Upper lobe of left lung (tissue), 6 donors: ENCODE measurements around the gene MYRF. TPM values are rescaled to one million over a fixed set of nuclear protein-coding genes. Genes with fewer than 3 reads are reported as not detected.

ENCODE experiments used
- ATAC-seq, 2 donors: fragments of 200-7000 bp; cut with Tn5 transposase; one replicate each; pipeline ENCODE4 v1.9.1; 2022; ENCODE audit warnings: mild to moderate bottlenecking in 2 of 2, moderate library complexity in 2 of 2; ENCODE audit not compliant: low FRiP score in 2 of 2
- DNase-seq, 2 donors: peaks; one replicate each; pipeline ENCODE4 v3.0.0-alpha.2; 2019 to 2020
- H3K27ac ChIP-seq, 4 donors: fragments of 200-600 bp; sonication (generic); one replicate each; pipeline ENCODE4 v1.5.1; 2016 to 2019
- H3K27me3 ChIP-seq, 4 donors: fragments of 200-600 bp; sonication (generic); one replicate each; pipeline ENCODE4 v1.5.1; 2017 to 2019
- H3K36me3 ChIP-seq, 4 donors: fragments of 200-600 bp; sonication (generic); one replicate each; pipeline ENCODE4 v1.5.1; 2016 to 2019
- H3K4me1 ChIP-seq, 4 donors: fragments of 200-600 bp; sonication (generic); one replicate each; pipeline ENCODE4 v1.5.1; 2018 to 2019
- H3K4me3 ChIP-seq, 4 donors: fragments of 200-600 bp; sonication (generic); one replicate each; pipeline ENCODE4 v1.5.1; 2017 to 2019; ENCODE audit warnings: mild to moderate bottlenecking in 2 of 4, moderate library complexity in 1 of 4
- H3K9me3 ChIP-seq, 4 donors: fragments of 200-600 bp; sonication (generic); one replicate each; pipeline ENCODE4 v1.5.1; 2018 to 2019
- CTCF ChIP-seq, 6 experiments: fragments of 450-650 bp in 4 of 6; fragments of 200-600 bp in 2 of 6; sonication (generic) in 2 of 6; IDR thresholded peaks; one replicate each; pipeline ENCODE4 v1.5.1; 2016 to 2019; ENCODE audit warnings: antibody characterized with exemption in 6 of 6
- EP300 ChIP-seq, 4 donors: sonication (generic); formaldehyde crosslinking; IDR thresholded peaks; one replicate each; pipeline ENCODE4 v1.5.1; 2017; ENCODE audit warnings: antibody characterized with exemption in 4 of 4, control low read depth in 2 of 4
- POLR2A ChIP-seq, 4 donors: fragments of 450-650 bp; IDR thresholded peaks; one replicate each; pipeline ENCODE4 v1.5.1; 2016 to 2017; ENCODE audit warnings: antibody characterized with exemption in 4 of 4, mild to moderate bottlenecking in 2 of 4
- POLR2AphosphoS5 ChIP-seq, 2 donors: sonication (generic); formaldehyde crosslinking; IDR thresholded peaks; one replicate each; pipeline ENCODE4 v1.5.1; 2017; ENCODE audit warnings: antibody characterized with exemption in 2 of 2
- WGBS, 2 donors: methylation state at CpG; one replicate each; pipeline ENCODE4 v1.1.5; 2017 to 2018; 5-methylcytosine and 5-hydroxymethylcytosine counted together
- total RNA-seq, 6 donors: library from RNA; depleted of rRNA in 4 of 6; stranded (reverse); fragments of >200 nt in 4 of 6; gene quantifications; one replicate each; pipeline versions ENCODE4 v1.1.0 to v1.2.1, GENCODE V29; 2016 to 2021
- donor health status: DM: no; HTN: no; CAD: no; lungs with moderate emphysema.
- donor health status: DM: no; HTN: yes; CAD: no; lungs with severe emphysema.

The MYRF gene
- total RNA-seq, 6 donors from 2014 or later: 32.5 to 147 (median 50.7) TPM

- no peaks in the 10 kb centered on the region for H3K27me3 ChIP-seq
- no peak overlapping the region for H3K4me3 ChIP-seq
- H3K36me3 ChIP-seq: no peaks in the 10 kb centered on the region
- DNase-seq (peak in 1 of 2 donors; percentile 33), ATAC-seq (no peak)
- no peak overlapping the region for H3K27ac ChIP-seq
- TF ChIP-seq CTCF (IDR thresholded peaks at IDR 0.05): no peak
- TF ChIP-seq EP300 (IDR thresholded peaks at IDR 0.05): no peak
- TF ChIP-seq POLR2A (IDR thresholded peaks at IDR 0.05): no peak
- TF ChIP-seq POLR2AphosphoS5 (IDR thresholded peaks at IDR 0.05): no peak
- WGBS, 2 donors: 49 to 78% methylated on average over 4 to 15 of the region's 15 CpGs
- H3K4me1 ChIP-seq: no peaks in the 10 kb centered on the region
- H3K9me3 ChIP-seq: no peaks in the 10 kb centered on the region
Measured at GRCh38 chr11:61762798-61763197, 10.4 kb downstream of the MYRF start.

DNA sequence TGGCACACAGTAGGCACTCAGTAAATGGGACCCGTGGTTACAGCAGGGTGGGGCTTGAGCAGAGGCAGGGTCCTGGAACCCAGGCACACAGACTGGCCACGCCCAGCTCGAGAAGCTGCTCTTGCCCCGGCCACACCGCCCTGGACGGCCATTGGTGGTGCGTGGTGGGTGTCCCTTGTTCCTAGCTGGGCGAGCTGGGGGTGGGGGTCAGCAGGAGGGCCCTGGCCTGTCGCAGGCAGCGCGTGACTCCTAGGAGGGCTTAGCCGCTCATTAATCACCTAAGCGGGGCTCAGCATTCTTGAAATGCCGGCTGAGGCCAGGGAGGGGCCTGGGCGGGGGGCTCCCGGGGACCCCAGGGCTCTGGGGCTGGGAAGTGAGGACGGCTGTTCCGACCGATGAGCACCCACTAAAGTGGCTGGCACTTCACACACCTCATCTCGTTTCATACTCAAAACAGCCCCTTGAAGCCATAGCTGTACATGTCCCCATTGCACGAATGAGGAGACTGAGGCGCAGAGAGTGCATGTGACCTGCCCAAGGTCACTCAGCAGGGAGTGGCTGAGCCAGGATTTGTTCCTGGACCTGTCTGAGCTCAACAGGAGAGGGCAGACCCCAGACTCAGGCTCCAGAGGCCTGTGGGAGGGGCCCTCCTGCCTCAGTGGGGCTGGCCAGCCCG, 11.6 kb downstream of the MYRF start:
- Histone ChIP-seq H3K36me3 (no peaks in the 10 kb centered on the region), H3K4me1 (peaks cover 0 to 5% (median 0%) of the 10 kb centered on the region in 4 donors), H3K27ac (peak overlapping the region in 1 of 4 donors; percentile 59), H3K9me3 (no peaks in the 10 kb centered on the region), H3K27me3 (no peaks in the 10 kb centered on the region), H3K4me3 (no peak overlapping the region)
- DNase-seq: peak in 1 of 2 donors; percentile 75
- 65 to 67% methylated on average over 19 to 20 of the region's 23 CpGs for WGBS, 2 donors
- no peak for ATAC-seq
- no peak for TF ChIP-seq CTCF (IDR thresholded peaks at IDR 0.05)
- TF ChIP-seq POLR2A (IDR thresholded peaks at IDR 0.05): no peak
- no peak for TF ChIP-seq POLR2AphosphoS5 (IDR thresholded peaks at IDR 0.05)
- TF ChIP-seq EP300 (IDR thresholded peaks at IDR 0.05): no peak

DNA sequence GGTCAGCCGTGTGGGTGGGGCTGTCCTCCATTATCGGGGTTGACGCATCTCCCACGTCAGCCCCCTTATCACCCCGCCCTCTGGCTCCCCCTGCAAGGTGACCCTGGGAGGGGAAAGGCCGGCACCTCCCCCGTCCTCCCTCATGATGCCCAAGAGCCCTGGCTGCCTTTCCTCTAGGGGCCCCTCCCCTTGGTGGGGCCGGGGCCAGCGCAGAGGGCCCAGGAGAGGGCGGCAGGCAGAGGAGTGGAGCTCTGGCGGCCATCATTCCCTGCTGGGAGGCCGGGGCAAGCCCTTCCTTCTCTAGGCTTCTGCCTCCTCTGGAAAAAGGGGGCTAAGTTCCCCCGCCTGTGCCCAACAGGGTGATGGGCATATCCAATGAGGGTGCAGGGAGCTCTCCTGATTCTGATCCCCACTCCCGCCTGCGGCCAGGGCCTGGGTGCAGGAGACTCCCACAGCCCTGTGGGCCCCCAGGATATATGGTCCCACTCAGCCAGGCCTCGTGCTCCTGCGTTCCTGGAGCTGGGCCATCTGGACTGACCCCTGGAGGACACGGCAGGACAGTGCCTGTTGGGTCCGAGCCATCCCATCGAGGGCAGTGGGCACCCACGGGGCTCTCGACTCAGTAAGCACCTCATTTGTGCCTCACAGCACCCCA, 12.3 kb downstream of the MYRF start:
- Histone ChIP-seq H3K9me3 (no peaks in the 10 kb centered on the region), H3K4me1 (peaks cover 0 to 5% (median under 1%) of the 10 kb centered on the region in 4 donors), H3K27me3 (no peaks in the 10 kb centered on the region), H3K4me3 (no peak overlapping the region), H3K27ac (peak overlapping the region in 1 of 4 donors; percentile 59), H3K36me3 (no peaks in the 10 kb centered on the region)
- WGBS, 2 donors: 62 to 75% methylated on average over 6 to 15 of the region's 22 CpGs
- ATAC-seq (no peak), DNase-seq (peak in 1 of 2 donors; percentile 62)
- no peak for TF ChIP-seq POLR2A (IDR thresholded peaks at IDR 0.05)

- ATAC-seq (no peak), DNase-seq (peak in 1 of 2 donors; percentile 75)
- Histone ChIP-seq H3K9me3 (no peaks in the 10 kb centered on the region), H3K4me3 (no peak overlapping the region), H3K4me1 (peaks cover 0 to 5% (median 1%) of the 10 kb centered on the region in 4 donors), H3K27me3 (no peaks in the 10 kb centered on the region), H3K27ac (peak overlapping the region in 3 of 4 donors; percentile 30 to 57 (median 34)), H3K36me3 (no peaks in the 10 kb centered on the region)
- TF ChIP-seq POLR2AphosphoS5 (IDR thresholded peaks at IDR 0.05): no peak
- 90 to 91% methylated on average over 6 to 26 of the region's 26 CpGs for WGBS, 2 donors
Measured at GRCh38 chr11:61765550-61766253, 13.3 kb downstream of the MYRF start.

- H3K27ac ChIP-seq: peak overlapping the region in 3 of 4 donors; percentile 30 to 57 (median 34)
- ATAC-seq (no peak), DNase-seq (peak in 1 of 2 donors; percentile 30)
- no peaks in the 10 kb centered on the region for H3K36me3 ChIP-seq
- no peak overlapping the region for H3K4me3 ChIP-seq
- H3K9me3 ChIP-seq: no peaks in the 10 kb centered on the region
- WGBS, 2 donors: 71 to 72% methylated on average over 11 to 12 of the region's 13 CpGs
- peaks cover 0 to 5% (median 1%) of the 10 kb centered on the region in 4 donors for H3K4me1 ChIP-seq
- H3K27me3 ChIP-seq: no peaks in the 10 kb centered on the region
- TF ChIP-seq POLR2A (IDR thresholded peaks at IDR 0.05): no peak
- TF ChIP-seq CTCF (IDR thresholded peaks at IDR 0.05): no peak
- no peak for TF ChIP-seq POLR2AphosphoS5 (IDR thresholded peaks at IDR 0.05)
- TF ChIP-seq EP300 (IDR thresholded peaks at IDR 0.05): no peak
Measured at GRCh38 chr11:61766353-61766841, 14.0 kb downstream of the MYRF start.
